HEK293 (cell line): ENCODE data around the gene ANXA4.

ENCODE experiments used
- CTCF ChIA-PET: fragments of 350-600 bp; formaldehyde crosslinking; extraction: SDS; loops from one replicate; lab custom pipeline; 2021; ENCODE audit warnings: antibody characterized with exemption; lab: Yijun Ruan, JAX
- POLR2A ChIA-PET: fragments of 300-600 bp; formaldehyde crosslinking; extraction: SDS; loops from one replicate; lab custom pipeline; 2020; ENCODE audit warnings: antibody characterized with exemption, inconsistent platforms; lab: Yijun Ruan, JAX
- H3K27ac ChIP-seq: fragments of 200-500 bp; sonication (Bioruptor generic); 2 replicates; pipeline ENCODE4 v1.5.1; 2014; ENCODE audit warnings: low read depth, low read length, control low read depth, inconsistent platforms; ENCODE audit errors: extremely low read depth
- H3K36me3 ChIP-seq, 2 experiments: fragments of 200-500 bp in 1 of 2; sonication (Bioruptor generic) in 1 of 2; 1 replicate in 1 of 2; 2 replicates in 1 of 2; pipeline ENCODE4 v1.5.1; 2014 to 2017; ENCODE audit warnings: inconsistent platforms in 2 of 2, low read length in 2 of 2; ENCODE audit not compliant: control insufficient read depth in 2 of 2, insufficient read depth in 1 of 2
- H3K4me1 ChIP-seq: fragments of 200-500 bp; sonication (Bioruptor generic); 2 replicates; pipeline ENCODE4 v1.5.1; 2014; ENCODE audit warnings: mild to moderate bottlenecking, low read length, inconsistent platforms; ENCODE audit not compliant: control insufficient read depth, insufficient read depth
- H3K4me3 ChIP-seq: 2 replicates; pipeline ENCODE4 v1.5.1; 2011; ENCODE audit warnings: low read depth, mild to moderate bottlenecking, control low read depth, low read length, moderate library complexity
- H3K9me3 ChIP-seq: fragments of 200-500 bp; sonication (Bioruptor generic); 2 replicates; pipeline ENCODE4 v1.5.1; 2014; ENCODE audit warnings: low read depth, low read length, inconsistent platforms; ENCODE audit not compliant: control insufficient read depth, insufficient read depth
- GLI4 ChIP-seq: fragments of 450-650 bp; formaldehyde crosslinking; IDR thresholded peaks from 2 replicates; pipeline ENCODE4 v1.5.1; 2016; ENCODE audit warnings: missing biosample characterization, missing genetic modification characterization
- KLF16 ChIP-seq: fragments of 450-650 bp; formaldehyde crosslinking; IDR thresholded peaks from 2 replicates; pipeline ENCODE4 v1.5.1; 2017; ENCODE audit warnings: missing biosample characterization, missing genetic modification characterization
- MYNN ChIP-seq: fragments of 450-650 bp; formaldehyde crosslinking; IDR thresholded peaks from 2 replicates; pipeline ENCODE4 v1.5.1; 2016; ENCODE audit warnings: missing biosample characterization, missing genetic modification characterization, borderline replicate concordance
- PRDM1 ChIP-seq: fragments of 450-650 bp; formaldehyde crosslinking; IDR thresholded peaks from 2 replicates; pipeline ENCODE4; 2016; ENCODE audit warnings: missing biosample characterization, missing genetic modification characterization
- ZBTB20 ChIP-seq: fragments of 450-650 bp; formaldehyde crosslinking; IDR thresholded peaks from 2 replicates; pipeline ENCODE4 v1.5.1; 2016; ENCODE audit warnings: missing biosample characterization, missing genetic modification characterization
- ZFP37 ChIP-seq: fragments of 450-650 bp; formaldehyde crosslinking; IDR thresholded peaks from 2 replicates; pipeline ENCODE4 v1.5.1; 2016; ENCODE audit warnings: missing biosample characterization, missing genetic modification characterization
- ZNF146 ChIP-seq: fragments of 450-650 bp; formaldehyde crosslinking; IDR thresholded peaks from 2 replicates; pipeline ENCODE4 v1.5.1; 2016; ENCODE audit warnings: missing biosample characterization, missing genetic modification characterization
- ZNF266 ChIP-seq: fragments of 450-650 bp; formaldehyde crosslinking; IDR thresholded peaks from 2 replicates; pipeline ENCODE4 v1.5.1; 2016; ENCODE audit warnings: missing biosample characterization, missing genetic modification characterization, low read depth
- ZNF354C ChIP-seq: fragments of 450-650 bp; formaldehyde crosslinking; IDR thresholded peaks from 2 replicates; pipeline ENCODE4 v1.5.1; 2016; ENCODE audit warnings: missing biosample characterization, missing genetic modification characterization, low read depth, borderline replicate concordance
- ZNF416 ChIP-seq: fragments of 450-650 bp; formaldehyde crosslinking; IDR thresholded peaks from 2 replicates; pipeline ENCODE4 v1.5.1; 2016; ENCODE audit warnings: missing biosample characterization, missing genetic modification characterization
- ZNF571 ChIP-seq: fragments of 450-650 bp; formaldehyde crosslinking; IDR thresholded peaks from 2 replicates; pipeline ENCODE4 v1.5.0; 2017; ENCODE audit warnings: missing biosample characterization, missing genetic modification characterization
- ZNF600 ChIP-seq: fragments of 450-650 bp; formaldehyde crosslinking; IDR thresholded peaks from 2 replicates; pipeline ENCODE4 v1.5.1; 2016; ENCODE audit warnings: missing biosample characterization, missing genetic modification characterization
- ZNF658 ChIP-seq: fragments of 450-650 bp; formaldehyde crosslinking; IDR thresholded peaks from 2 replicates; pipeline ENCODE4; 2016; ENCODE audit warnings: missing biosample characterization, missing genetic modification characterization
- ZNF677 ChIP-seq: fragments of 450-650 bp; IDR thresholded peaks from 2 replicates; pipeline ENCODE4 v1.5.0; 2018; ENCODE audit warnings: missing biosample characterization, mild to moderate bottlenecking, missing genetic modification characterization, moderate library complexity
- ZNF792 ChIP-seq: fragments of 450-650 bp; formaldehyde crosslinking; IDR thresholded peaks from 2 replicates; pipeline ENCODE4 v1.5.1; 2016; ENCODE audit warnings: missing biosample characterization, missing genetic modification characterization
- ZNF837 ChIP-seq: fragments of 450-650 bp; formaldehyde crosslinking; IDR thresholded peaks from 2 replicates; pipeline ENCODE4 v1.5.1; 2016; ENCODE audit warnings: missing biosample characterization, missing genetic modification characterization
- ZSCAN30 ChIP-seq: fragments of 450-650 bp; IDR thresholded peaks from 2 replicates; pipeline ENCODE4 v1.5.1; 2018; ENCODE audit warnings: missing biosample characterization, mild to moderate bottlenecking, missing genetic modification characterization, moderate library complexity
- TF ChIP-seq, protein P1 (sequence below): sonication (generic); formaldehyde crosslinking; IDR thresholded peaks from 2 replicates; pipeline ENCODE4 v1.8.1; 2022; ENCODE audit warnings: mild to moderate bottlenecking, moderate library complexity, missing genetic modification reagents
- TF ChIP-seq, protein P2 (sequence below): fragments of 450-650 bp; formaldehyde crosslinking; conservative IDR thresholded peaks from 2 replicates; pipeline ENCODE4 v1.5.1; 2016; ENCODE audit warnings: low read depth, missing biosample characterization, missing genetic modification characterization
- TF ChIP-seq, protein P3 (sequence below): fragments of 450-650 bp; formaldehyde crosslinking; IDR thresholded peaks from 2 replicates; pipeline ENCODE4 v1.5.1; 2017; ENCODE audit warnings: missing biosample characterization, missing genetic modification characterization
- TF ChIP-seq, protein P4 (sequence below): fragments of 450-650 bp; formaldehyde crosslinking; IDR thresholded peaks from 2 replicates; pipeline ENCODE4 v1.5.1; 2016; ENCODE audit warnings: missing biosample characterization, missing genetic modification characterization
- TF ChIP-seq, protein P5 (sequence below): fragments of 450-650 bp; formaldehyde crosslinking; IDR thresholded peaks from 2 replicates; pipeline ENCODE4 v1.5.1; 2016; ENCODE audit warnings: missing biosample characterization, missing genetic modification characterization, low read depth

The ANXA4 gene

DNA sequence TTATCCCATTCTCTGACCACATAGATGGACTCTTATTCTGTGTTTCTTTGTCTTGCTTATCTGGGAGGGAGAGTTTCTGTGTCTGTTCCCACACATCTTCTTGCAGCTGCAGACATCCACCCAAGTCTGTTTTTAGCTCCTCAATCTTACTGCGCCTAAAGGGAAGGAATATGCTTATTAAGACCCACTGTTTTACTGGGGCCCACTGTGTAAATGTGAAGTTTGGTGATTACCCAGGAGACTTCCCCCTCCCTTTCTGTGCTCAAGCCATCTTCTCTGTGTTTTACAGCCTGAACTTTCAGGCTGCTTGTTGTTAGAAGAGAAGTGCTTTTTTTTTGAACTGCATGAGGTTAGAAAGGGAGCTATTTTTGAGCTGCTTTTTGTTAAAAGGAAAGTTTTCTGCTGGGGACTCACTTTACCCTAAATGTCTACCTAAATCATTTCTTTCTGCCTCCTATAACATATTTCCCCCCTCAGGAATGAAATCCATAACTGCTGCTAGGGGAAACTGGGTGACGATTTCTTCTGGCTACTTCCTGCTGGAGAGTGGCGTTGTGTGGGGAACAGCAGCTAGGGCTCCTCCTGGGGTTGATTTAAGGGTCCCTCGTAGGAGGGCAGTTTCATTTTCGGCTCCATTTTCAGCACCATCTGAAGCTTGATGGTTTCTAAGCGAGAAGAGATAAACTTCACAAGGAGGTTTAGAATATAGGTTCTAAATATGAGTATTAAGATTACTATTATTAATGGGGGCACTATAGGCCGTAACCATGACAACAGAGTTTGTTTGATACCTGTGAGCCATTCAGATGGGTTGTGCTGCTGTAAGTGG, 48.1 kb downstream of the ANXA4 start (continued):
- TF ChIP-seq, protein P1, sequence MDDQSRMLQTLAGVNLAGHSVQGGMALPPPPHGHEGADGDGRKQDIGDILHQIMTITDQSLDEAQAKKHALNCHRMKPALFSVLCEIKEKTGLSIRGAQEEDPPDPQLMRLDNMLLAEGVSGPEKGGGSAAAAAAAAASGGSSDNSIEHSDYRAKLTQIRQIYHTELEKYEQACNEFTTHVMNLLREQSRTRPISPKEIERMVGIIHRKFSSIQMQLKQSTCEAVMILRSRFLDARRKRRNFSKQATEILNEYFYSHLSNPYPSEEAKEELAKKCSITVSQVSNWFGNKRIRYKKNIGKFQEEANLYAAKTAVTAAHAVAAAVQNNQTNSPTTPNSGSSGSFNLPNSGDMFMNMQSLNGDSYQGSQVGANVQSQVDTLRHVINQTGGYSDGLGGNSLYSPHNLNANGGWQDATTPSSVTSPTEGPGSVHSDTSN: no peak
- TF ChIP-seq ZNF146 (tag by site-specific recombination) (no peak), ZFP37 (tag by site-specific recombination) (no peak), ZNF837 (tag by site-specific recombination) (no peak), ZNF354C (tag by site-specific recombination) (no peak), GLI4 (no peak), ZBTB20 (no peak), ZNF571 (tag by site-specific recombination) (no peak), PRDM1 (tag by site-specific recombination) (0 out of 2 replicates have a peak, but pooled peaks have one; percentile 27)
- TF ChIP-seq, protein P2, sequence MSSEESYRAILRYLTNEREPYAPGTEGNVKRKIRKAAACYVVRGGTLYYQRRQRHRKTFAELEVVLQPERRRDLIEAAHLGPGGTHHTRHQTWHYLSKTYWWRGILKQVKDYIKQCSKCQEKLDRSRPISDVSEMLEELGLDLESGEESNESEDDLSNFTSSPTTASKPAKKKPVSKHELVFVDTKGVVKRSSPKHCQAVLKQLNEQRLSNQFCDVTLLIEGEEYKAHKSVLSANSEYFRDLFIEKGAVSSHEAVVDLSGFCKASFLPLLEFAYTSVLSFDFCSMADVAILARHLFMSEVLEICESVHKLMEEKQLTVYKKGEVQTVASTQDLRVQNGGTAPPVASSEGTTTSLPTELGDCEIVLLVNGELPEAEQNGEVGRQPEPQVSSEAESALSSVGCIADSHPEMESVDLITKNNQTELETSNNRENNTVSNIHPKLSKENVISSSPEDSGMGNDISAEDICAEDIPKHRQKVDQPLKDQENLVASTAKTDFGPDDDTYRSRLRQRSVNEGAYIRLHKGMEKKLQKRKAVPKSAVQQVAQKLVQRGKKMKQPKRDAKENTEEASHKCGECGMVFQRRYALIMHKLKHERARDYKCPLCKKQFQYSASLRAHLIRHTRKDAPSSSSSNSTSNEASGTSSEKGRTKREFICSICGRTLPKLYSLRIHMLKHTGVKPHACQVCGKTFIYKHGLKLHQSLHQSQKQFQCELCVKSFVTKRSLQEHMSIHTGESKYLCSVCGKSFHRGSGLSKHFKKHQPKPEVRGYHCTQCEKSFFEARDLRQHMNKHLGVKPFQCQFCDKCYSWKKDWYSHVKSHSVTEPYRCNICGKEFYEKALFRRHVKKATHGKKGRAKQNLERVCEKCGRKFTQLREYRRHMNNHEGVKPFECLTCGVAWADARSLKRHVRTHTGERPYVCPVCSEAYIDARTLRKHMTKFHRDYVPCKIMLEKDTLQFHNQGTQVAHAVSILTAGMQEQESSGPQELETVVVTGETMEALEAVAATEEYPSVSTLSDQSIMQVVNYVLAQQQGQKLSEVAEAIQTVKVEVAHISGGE (tag by site-specific recombination): no peak
- TF ChIP-seq, protein P3, sequence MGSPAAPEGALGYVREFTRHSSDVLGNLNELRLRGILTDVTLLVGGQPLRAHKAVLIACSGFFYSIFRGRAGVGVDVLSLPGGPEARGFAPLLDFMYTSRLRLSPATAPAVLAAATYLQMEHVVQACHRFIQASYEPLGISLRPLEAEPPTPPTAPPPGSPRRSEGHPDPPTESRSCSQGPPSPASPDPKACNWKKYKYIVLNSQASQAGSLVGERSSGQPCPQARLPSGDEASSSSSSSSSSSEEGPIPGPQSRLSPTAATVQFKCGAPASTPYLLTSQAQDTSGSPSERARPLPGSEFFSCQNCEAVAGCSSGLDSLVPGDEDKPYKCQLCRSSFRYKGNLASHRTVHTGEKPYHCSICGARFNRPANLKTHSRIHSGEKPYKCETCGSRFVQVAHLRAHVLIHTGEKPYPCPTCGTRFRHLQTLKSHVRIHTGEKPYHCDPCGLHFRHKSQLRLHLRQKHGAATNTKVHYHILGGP: no peak
- TF ChIP-seq, protein P4, sequence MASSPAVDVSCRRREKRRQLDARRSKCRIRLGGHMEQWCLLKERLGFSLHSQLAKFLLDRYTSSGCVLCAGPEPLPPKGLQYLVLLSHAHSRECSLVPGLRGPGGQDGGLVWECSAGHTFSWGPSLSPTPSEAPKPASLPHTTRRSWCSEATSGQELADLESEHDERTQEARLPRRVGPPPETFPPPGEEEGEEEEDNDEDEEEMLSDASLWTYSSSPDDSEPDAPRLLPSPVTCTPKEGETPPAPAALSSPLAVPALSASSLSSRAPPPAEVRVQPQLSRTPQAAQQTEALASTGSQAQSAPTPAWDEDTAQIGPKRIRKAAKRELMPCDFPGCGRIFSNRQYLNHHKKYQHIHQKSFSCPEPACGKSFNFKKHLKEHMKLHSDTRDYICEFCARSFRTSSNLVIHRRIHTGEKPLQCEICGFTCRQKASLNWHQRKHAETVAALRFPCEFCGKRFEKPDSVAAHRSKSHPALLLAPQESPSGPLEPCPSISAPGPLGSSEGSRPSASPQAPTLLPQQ (tag by site-specific recombination): peak; percentile 62

DNA sequence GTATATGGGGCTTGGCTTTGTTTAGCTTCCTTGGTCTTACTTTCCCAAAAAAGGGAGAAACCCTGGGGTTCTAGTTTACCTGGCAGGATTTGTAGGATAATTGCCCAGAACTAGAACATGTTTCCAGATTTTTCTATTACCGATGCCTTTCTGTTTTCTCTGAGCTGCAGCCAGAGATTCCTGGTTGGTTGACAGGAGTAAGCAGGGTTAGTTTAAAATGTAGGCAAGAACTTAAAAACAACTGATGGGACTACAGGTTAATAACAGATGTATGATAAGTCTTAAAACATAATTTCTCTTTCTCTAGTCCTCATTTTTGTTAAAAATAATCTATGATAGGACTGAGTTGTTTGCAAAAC, 48.6 kb downstream of the ANXA4 start:
- Histone ChIP-seq H3K4me1 (0 out of 2 replicates have a peak, but pooled peaks cover 4% of the 10 kb centered on the region), H3K9me3 (no peaks in the 10 kb centered on the region), H3K36me3 (peaks cover 0 to 4% of the 10 kb centered on the region in 2 experiments; a peak in 2 of 3 replicates), H3K4me3 (no peak overlapping the region), H3K27ac (no peak overlapping the region)
- ChIA-PET CTCF (interaction anchor here (1.4 to 2.4 kb wide), 2 partner anchors 22 to 66 kb away, joined by 3 to 16 read pairs; no protein-coding TSS in a partner anchor), POLR2A (interaction anchor here (1.4 to 2.3 kb wide), 2 partner anchors 8 to 11 kb away, joined by 3 to 9 read pairs; no protein-coding TSS in a partner anchor)
- TF ChIP-seq ZNF600 (tag by site-specific recombination): no peak
- no peak for TF ChIP-seq ZNF792
- TF ChIP-seq, protein P5, sequence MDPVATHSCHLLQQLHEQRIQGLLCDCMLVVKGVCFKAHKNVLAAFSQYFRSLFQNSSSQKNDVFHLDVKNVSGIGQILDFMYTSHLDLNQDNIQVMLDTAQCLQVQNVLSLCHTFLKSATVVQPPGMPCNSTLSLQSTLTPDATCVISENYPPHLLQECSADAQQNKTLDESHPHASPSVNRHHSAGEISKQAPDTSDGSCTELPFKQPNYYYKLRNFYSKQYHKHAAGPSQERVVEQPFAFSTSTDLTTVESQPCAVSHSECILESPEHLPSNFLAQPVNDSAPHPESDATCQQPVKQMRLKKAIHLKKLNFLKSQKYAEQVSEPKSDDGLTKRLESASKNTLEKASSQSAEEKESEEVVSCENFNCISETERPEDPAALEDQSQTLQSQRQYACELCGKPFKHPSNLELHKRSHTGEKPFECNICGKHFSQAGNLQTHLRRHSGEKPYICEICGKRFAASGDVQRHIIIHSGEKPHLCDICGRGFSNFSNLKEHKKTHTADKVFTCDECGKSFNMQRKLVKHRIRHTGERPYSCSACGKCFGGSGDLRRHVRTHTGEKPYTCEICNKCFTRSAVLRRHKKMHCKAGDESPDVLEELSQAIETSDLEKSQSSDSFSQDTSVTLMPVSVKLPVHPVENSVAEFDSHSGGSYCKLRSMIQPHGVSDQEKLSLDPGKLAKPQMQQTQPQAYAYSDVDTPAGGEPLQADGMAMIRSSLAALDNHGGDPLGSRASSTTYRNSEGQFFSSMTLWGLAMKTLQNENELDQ (tag by site-specific recombination): no peak
- no peak for TF ChIP-seq MYNN
- TF ChIP-seq, protein P4 (tag by site-specific recombination): no peak
- no peak for TF ChIP-seq ZNF266 (tag by site-specific recombination)
- TF ChIP-seq ZNF677: no peak
- TF ChIP-seq KLF16 (tag by site-specific recombination): no peak
- TF ChIP-seq ZNF658: no peak
- TF ChIP-seq ZNF416 (tag by site-specific recombination): no peak
- TF ChIP-seq ZSCAN30 (tag by site-specific recombination): no peak
